Esophagus muscularis mucosa (tissue), 3 donors: ENCODE results near the gene NRIP3.

ENCODE experiments used
- CTCF ChIP-seq, 3 experiments: fragments of 200-600 bp in 2 of 3; fragments of 450-650 bp in 1 of 3; sonication (generic) in 2 of 3; IDR thresholded peaks; one replicate each; pipeline ENCODE4 v1.5.1; 2017 to 2019; ENCODE audit warnings: antibody characterized with exemption in 3 of 3, mild to moderate bottlenecking in 2 of 3, moderate library complexity in 1 of 3
- POLR2A ChIP-seq: fragments of 450-650 bp; IDR thresholded peaks from one replicate; pipeline ENCODE4 v1.6.1; 2017; ENCODE audit warnings: antibody characterized with exemption, moderate library complexity, mild to moderate bottlenecking, low read depth
- POLR2AphosphoS5 ChIP-seq, 2 donors: sonication (generic); formaldehyde crosslinking; IDR thresholded peaks; one replicate each; pipeline ENCODE4 v1.6.1; 2017; ENCODE audit warnings: antibody characterized with exemption in 2 of 2

GRCh38 chr11:8937159-8937558, 66.6 kb downstream of the NRIP3 start:
- TF ChIP-seq CTCF (IDR thresholded peaks at IDR 0.05) (no peak), POLR2AphosphoS5 (IDR thresholded peaks at IDR 0.05) (no peak), POLR2A (no peak)
